Measurements from ENCODE around the gene CNIH4. TPM values are rescaled to one million over a fixed set of nuclear protein-coding genes. Genes with fewer than 3 reads are reported as not detected.
A peak's percentile ranks its signal among the peaks of the same experiment; 100 is the strongest.
"Not testable (repeated sequence)": the region's sequence is repeated elsewhere in the genome, so short reads cannot be mapped to it uniquely, and the experiment has no call there.

Gene CNIH4
- total RNA-seq, 1 donor, result 62.6 TPM

DNA sequence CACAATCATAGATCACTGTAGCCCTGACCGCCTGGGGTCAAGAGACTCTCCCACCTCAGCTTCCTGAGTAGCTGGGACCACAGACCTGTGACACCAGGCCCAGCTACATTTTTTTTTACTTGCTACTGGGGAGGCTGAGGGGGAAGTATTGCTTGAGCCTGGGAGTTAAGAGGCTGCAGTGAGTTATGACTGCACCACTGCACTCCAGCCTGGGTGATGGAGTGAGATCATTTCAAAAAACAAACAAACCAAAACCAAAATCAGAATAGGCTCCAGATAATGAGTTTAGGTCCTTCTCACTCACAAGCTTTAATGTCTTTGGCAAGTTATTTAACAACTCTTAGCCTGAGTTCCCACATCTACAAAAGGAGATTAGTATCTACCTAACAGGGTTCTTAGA lies 55.1 kb downstream of the CNIH4 start:
- no peak for DNase-seq (ENCODE audit: low read depth)
- no peak overlapping the region for H3K4me3 ChIP-seq (ENCODE audit: low read depth, low read length)
- TF ChIP-seq, protein P1, sequence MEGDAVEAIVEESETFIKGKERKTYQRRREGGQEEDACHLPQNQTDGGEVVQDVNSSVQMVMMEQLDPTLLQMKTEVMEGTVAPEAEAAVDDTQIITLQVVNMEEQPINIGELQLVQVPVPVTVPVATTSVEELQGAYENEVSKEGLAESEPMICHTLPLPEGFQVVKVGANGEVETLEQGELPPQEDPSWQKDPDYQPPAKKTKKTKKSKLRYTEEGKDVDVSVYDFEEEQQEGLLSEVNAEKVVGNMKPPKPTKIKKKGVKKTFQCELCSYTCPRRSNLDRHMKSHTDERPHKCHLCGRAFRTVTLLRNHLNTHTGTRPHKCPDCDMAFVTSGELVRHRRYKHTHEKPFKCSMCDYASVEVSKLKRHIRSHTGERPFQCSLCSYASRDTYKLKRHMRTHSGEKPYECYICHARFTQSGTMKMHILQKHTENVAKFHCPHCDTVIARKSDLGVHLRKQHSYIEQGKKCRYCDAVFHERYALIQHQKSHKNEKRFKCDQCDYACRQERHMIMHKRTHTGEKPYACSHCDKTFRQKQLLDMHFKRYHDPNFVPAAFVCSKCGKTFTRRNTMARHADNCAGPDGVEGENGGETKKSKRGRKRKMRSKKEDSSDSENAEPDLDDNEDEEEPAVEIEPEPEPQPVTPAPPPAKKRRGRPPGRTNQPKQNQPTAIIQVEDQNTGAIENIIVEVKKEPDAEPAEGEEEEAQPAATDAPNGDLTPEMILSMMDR (IDR thresholded peaks at IDR 0.05; ENCODE audit: insufficient read depth, low read depth, low read length), result no peak

DNA sequence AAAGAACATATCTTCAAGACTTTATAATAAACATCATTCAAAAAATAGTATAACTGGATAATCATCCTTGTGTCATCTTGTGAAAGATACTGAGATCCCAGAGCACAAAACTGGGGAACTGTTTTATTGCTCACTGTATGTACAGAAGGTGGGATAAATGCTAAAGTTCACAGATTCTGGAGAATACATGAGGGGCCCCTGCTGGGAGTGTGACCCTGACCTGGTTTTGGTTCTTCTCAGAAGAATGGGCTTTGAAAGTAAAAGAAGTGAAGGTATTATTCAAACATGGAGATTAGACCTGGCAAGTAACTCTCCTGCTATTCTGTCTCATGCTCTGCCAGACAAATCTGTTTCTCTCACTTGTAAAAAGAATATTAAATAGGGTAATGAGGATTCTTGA lies 63.4 kb downstream of the CNIH4 start:
- TF ChIP-seq, protein P1 (IDR thresholded peaks at IDR 0.05; ENCODE audit: insufficient read depth, low read depth, low read length), result no peak
- no peak for DNase-seq (ENCODE audit: low read depth)
- no peak overlapping the region for H3K4me3 ChIP-seq (ENCODE audit: low read depth, low read length)

DNA sequence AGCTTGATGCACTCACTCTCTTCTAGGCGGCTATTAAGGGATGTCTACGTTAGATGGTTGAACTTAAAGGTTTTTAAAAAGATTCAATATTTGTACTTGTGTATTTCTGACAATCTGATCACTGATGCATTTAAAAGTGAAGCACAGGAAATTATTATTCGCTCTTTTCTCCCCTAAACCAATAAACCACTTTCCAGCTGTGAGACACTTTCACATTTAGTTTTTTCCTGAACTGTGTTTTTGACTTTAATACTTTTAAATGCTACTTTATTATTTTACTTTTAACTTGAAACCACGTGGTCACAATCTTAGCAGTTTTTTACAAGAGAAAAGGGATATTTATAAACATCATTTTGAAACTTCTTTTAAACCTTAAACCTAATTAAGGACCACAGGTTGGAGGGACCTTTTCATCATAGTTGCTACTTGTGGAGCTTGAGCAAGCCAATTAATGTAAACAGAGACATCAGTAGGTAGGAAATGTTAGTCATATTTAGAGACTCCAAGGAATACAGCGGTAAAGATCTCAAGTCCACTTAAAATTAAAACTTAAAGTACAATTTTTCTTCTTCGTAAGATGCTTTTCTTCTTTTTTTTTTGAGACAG lies 68.7 kb downstream of the CNIH4 start:
- DNase-seq (ENCODE audit: low read depth), result no peak
- TF ChIP-seq, protein P1 (IDR thresholded peaks at IDR 0.05; ENCODE audit: insufficient read depth, low read depth, low read length), result no peak
- no peak overlapping the region for H3K4me3 ChIP-seq (ENCODE audit: low read depth, low read length)

DNA sequence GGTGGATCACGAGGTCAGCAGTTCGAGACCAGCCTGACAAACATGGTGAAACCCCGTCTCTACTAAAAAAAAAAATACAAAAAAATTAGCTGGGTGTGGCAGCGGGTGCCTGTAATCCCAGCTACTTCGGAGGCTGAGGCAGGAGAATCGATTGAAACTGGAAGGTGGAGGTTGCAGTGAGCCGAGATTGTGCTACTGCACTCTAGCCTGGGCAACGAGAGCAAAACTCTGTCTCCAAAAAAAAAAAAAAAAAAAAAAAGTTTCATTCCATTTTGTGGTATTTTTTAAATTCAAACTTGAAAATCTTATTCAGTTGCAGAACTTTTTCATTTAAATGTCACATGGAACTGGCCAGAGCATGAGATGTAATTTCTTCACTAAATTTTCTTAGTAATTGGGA lies 70.2 kb downstream of the CNIH4 start:
- not testable (repeated sequence) for H3K4me3 ChIP-seq (ENCODE audit: low read depth, low read length); DNase-seq (ENCODE audit: low read depth)

DNA sequence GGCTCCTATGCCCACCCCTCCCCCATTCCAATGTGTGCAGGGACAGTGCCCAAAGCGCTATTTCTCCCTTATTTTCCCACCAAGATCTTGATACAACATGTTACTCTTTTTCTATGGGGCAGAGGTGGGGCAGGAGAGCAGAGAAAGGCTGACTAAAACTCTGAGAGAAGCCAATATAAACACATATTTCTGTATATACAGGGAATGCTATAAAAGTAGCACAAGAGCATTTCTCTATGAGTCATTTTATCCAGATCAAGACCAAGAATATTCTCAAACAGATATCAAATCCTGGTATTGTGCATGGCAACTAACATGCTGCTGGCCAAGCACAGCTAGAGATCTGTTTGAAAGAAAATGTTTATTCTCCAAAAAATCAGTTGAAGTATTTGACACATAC lies 70.7 kb downstream of the CNIH4 start:
- no peak overlapping the region for H3K4me3 ChIP-seq (ENCODE audit: low read depth, low read length)
- peak; percentile 66 for DNase-seq (ENCODE audit: low read depth)
- TF ChIP-seq, protein P1 (IDR thresholded peaks at IDR 0.05; ENCODE audit: insufficient read depth, low read depth, low read length), result no peak

DNA sequence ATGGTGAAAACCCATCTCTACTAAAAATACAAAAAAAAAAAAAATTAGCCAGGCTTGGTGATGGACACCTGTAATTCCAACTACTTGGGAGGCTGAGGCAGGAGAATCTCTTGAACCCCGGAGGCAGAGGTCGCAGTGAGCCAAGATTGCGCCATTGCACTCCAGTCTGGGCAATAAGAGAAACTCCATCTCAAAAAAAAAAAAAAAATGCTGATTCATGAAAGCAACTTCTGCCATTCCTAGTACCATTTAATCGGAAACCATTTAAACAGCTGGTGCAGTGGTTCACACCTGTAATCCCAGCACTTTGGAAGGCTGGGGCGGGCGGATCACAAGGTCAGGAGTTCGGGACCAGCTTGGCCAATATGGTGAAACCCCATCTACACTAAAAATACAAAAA lies 72.0 kb downstream of the CNIH4 start:
- H3K4me3 ChIP-seq (ENCODE audit: low read depth, low read length), result not testable (repeated sequence)

More for the DNA sequence above, 72.0 kb downstream of the CNIH4 start:
- DNase-seq (ENCODE audit: low read depth), result not testable (repeated sequence)

Small RNAs within 50 kb of the gene (small RNA-seq; reads per million reads assigned to genes)
- gene MIR4742, result 12.8 reads per million, percentile 91 among the genes with 10 or more reads in this experiment

Other genes starting within 250 kb of the CNIH4 start
- gene FBXO28, start 242.8 kb upstream of the CNIH4 start, total RNA-seq, result 27.4 and 41.5 TPM in 2 replicates
- gene DEGS1, start 173.6 kb upstream of the CNIH4 start, total RNA-seq, result 90.2 and 135 TPM in 2 replicates
- gene NVL, start 26.7 kb upstream of the CNIH4 start, total RNA-seq, result 21.6 and 22.9 TPM in 2 replicates
- gene WDR26, start 77.9 kb downstream of the CNIH4 start, total RNA-seq, result 66.4 and 86.4 TPM in 2 replicates

Data from fibroblast of villous mesenchyme (primary cell).